ES-I3 (cell line): Measurements from ENCODE around the gene GMPR.

Source experiments
- H3K36me3 ChIP-seq: 2 replicates; pipeline ENCODE4 v1.6.1; 2013; ENCODE audit warnings: mild to moderate bottlenecking, low read length, control low read depth, moderate library complexity; ENCODE audit not compliant: insufficient read depth
- H3K4me1 ChIP-seq: 2 replicates; pipeline ENCODE4 v1.6.1; 2013; ENCODE audit warnings: mild to moderate bottlenecking, control low read depth, low read length; ENCODE audit not compliant: insufficient read depth
- H3K9ac ChIP-seq: 2 replicates; pipeline ENCODE4 v1.6.1; 2013; ENCODE audit warnings: low read depth, mild to moderate bottlenecking, low read length, moderate library complexity
- H3K9me3 ChIP-seq: 2 replicates; pipeline ENCODE4 v1.6.1; 2013; ENCODE audit warnings: mild to moderate bottlenecking, low read length, moderate library complexity; ENCODE audit not compliant: control insufficient read depth, insufficient read depth

The GMPR gene

DNA sequence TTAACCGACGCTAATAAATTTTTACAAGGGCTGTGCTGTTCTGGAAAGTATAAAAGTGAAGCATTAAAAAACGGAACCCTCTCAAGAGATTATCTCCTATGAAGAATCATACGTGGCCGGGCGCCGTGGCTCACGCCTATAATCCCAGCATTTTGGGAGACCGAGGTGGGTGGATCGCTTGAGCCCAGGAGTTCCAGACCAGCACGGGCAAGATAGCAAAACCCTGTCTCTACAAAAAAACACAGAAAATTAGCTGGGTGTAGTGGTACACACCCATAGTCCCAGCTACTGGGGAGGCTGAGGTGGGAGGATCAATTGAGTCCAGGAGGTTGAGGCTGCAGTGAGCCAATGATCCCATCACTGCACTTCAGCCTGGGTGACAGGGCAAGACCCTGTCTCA lies 83.4 kb downstream of the GMPR start:
- Histone ChIP-seq H3K4me1 (peaks cover 27% of the 10 kb centered on the region), H3K9ac (no peak overlapping the region), H3K36me3 (no peaks in the 10 kb centered on the region), H3K9me3 (no peaks in the 10 kb centered on the region)

GRCh38 chr6:16322666-16323312 lies 84.4 kb downstream of the GMPR start:
- peaks cover 24% of the 10 kb centered on the region for H3K4me1 ChIP-seq
- no peak overlapping the region for H3K9ac ChIP-seq
- H3K9me3 ChIP-seq, result no peaks in the 10 kb centered on the region
- no peaks in the 10 kb centered on the region for H3K36me3 ChIP-seq

- H3K4me1 ChIP-seq, result peaks cover 20% of the 10 kb centered on the region
These were observed 85.8 kb downstream of the GMPR start for GRCh38 chr6:16324184-16324583.

DNA sequence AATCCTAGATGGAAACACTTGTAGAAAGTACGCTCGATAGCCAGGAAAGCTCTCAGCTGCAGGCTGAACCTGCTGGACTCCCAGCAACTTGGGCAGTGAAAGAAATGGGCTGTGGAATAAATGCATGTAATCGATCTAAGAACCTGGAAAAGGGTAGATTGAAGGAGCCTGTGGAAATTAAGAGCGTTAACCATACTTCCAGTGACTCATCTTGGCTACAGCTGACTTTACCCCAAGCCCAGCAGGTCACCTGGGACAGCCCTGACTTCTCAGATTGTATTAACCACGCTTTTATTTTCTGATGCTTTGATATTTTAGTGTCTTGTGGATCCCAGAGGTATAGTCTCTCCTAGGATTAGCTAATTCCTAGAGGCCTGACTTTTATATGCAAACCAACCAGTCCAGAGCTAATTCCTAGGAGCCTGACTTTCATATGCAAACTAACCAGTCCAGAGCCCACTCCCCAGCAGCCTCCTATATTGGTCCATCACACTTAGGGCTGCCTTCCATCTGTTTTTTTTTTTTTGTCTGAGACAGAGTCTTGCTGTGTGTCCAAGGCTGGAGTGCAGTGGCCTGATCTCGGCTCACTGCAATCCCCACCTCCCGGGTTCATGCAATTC lies 86.3 kb downstream of the GMPR start:
- peaks cover 18% of the 10 kb centered on the region for H3K4me1 ChIP-seq
- H3K9me3 ChIP-seq, result no peaks in the 10 kb centered on the region
- no peak overlapping the region for H3K9ac ChIP-seq
- no peaks in the 10 kb centered on the region for H3K36me3 ChIP-seq

More at GRCh38 chr6:16324184-16324583, 85.8 kb downstream of the GMPR start:
- H3K9ac ChIP-seq, result no peak overlapping the region
- no peaks in the 10 kb centered on the region for H3K36me3 ChIP-seq
- H3K9me3 ChIP-seq, result no peaks in the 10 kb centered on the region

- Histone ChIP-seq H3K36me3 (no peaks in the 10 kb centered on the region), H3K9ac (no peak overlapping the region), H3K9me3 (no peaks in the 10 kb centered on the region), H3K4me1 (peaks cover 8% of the 10 kb centered on the region)
These were observed 88.1 kb downstream of the GMPR start for GRCh38 chr6:16326531-16326930.

DNA sequence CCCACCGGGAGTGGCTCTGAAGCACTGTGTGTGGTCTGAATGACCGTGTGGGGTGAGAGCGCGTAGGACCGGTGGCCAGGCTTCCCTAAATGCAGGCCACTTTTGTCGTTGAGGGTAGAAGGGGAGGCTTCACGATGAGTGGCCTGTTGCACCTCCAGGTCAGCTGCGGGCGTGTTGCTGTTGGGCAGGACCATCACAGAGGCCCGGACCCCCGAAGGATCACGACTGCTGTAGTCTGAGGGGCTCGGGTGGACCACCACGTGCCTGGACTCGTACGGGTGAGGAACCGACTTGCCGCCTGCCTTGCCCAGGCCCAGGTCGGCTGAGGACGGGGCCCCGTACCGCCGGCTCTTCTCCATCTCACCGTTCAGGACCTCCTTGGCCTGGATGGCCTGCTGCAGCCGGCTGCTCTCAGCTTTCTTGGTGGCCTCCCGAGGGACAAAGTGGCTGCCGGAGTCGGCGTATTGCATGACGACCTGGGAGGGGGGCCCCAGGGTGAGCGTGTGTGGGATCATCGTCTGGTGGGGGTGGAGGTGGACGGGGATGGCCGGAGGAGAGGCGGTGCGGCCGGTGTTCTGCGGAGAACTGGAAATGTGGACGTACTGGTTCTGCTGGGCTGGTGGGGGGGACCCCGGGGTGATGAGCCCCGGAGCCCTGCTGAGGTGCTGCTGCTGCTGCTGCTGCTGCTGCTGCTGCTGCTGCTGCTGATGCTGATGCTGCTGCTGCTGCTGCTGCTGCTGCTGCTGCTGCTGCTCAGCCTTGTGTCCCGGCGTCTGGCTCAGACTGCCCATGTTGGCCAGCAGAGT lies 88.8 kb downstream of the GMPR start:
- Histone ChIP-seq H3K9me3 (no peaks in the 10 kb centered on the region), H3K4me1 (peaks cover 8% of the 10 kb centered on the region), H3K9ac (no peak overlapping the region), H3K36me3 (no peaks in the 10 kb centered on the region)

DNA sequence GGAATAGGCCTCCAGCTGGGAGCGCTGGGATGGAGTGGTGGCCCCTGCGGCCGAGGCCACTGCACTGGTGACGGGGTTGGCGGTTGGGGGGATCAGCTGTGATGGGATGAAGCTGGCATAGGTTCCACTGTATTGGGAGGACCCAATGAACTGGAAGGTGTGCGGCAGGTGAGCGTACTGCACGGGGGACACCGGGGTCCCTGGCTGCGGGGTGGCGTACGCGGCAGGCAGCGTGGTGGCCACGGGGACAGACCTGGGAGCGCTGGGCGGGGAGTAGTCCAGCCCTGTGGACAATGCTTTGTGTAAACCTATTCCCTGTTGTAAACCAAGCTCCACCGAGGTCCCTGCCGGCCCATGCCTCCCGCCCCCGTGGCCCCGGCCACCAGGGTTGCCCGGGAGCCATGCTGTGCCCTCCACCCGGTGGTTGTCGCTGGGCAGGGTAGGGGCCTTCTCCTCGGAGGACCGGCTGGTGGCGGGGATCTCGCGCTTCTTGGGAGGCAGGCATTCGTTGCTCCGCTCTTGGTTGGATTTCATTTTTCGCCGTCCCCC lies 89.5 kb downstream of the GMPR start:
- peaks cover 8% of the 10 kb centered on the region for H3K4me1 ChIP-seq
- H3K9me3 ChIP-seq, result no peaks in the 10 kb centered on the region
- H3K36me3 ChIP-seq, result no peaks in the 10 kb centered on the region
- no peak overlapping the region for H3K9ac ChIP-seq

DNA sequence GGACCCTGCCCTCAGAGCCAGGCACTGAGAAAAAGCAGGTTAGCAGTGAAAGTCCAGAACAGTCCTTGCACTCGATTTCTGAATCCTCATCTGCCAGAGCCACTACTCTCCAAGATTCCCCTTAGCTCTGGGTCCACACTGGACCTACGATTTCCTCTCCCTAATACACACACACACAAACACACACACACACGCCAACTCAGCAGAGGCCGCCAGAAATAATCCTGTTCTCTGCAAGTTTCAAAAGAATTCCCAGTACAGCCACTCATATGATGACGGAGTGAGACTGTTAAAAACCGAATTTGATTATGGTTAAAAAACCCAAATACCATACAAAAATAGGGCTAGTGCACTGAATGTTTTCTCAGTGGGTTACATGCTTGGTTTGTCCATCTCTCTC lies 90.8 kb downstream of the GMPR start:
- no peak overlapping the region for H3K9ac ChIP-seq
- peaks cover 8% of the 10 kb centered on the region for H3K4me1 ChIP-seq
- H3K36me3 ChIP-seq, result no peaks in the 10 kb centered on the region
- no peaks in the 10 kb centered on the region for H3K9me3 ChIP-seq

DNA sequence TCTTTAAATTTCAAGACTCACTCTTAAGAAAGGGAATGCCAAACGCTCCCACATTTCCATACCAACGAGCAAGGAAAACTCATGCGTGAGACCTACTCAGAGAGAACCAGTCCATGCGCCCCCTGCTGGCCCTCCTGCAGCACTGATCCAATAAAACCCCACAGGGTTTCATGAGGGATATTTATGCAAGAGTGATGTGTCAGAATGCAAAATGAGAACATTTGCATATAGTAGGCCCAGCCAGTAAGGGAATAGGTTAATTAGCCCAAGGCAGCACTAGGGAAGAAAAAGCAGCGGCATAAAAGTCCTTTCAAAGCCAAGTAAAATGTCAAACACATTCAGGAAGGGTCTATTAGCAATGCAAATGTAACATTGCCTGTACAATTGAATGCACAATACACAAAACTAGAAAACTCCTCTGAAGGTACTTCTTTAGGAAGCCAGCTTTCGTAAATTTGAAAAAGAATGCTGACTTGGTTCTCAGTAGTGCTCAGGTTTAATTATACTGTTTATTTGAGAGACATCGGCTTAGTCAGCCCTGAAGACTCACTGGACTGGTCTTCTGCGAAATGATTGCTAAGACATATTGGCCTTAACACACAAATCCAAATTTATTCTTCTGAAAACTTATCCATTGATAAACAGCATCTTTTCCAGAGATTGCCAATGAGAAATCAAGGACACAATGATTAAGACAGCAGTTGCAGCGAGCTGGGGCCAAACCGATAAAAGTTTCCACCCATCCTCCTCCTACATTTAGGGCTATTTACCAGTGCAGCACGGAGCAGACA lies 93.2 kb downstream of the GMPR start:
- Histone ChIP-seq H3K36me3 (no peaks in the 10 kb centered on the region), H3K9ac (peak overlapping the region; percentile 27; the same call in 1 of the 2 replicates), H3K9me3 (no peaks in the 10 kb centered on the region), H3K4me1 (no peaks in the 10 kb centered on the region; the same call in none of the 2 replicates)

DNA sequence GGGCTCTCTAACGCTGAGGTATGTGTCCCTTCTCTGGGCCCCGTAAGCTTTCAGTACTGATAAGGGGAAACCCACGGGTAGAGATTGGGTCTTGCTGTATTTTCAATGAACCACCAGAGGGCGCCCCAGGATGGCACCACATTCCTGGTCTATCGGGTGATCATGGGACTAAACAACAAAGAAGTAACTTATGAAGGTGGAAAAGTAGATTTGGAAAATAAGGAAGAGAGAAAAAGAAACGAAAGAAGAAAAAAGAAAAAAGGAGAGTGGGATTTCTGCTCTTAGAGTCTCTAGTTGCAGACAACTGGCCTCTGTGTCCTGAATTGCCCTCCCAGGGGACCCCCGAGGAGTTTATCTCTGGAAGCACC lies 93.8 kb downstream of the GMPR start:
- Histone ChIP-seq H3K9ac (peak overlapping the region; percentile 27; the same call in 1 of the 2 replicates), H3K36me3 (no peaks in the 10 kb centered on the region), H3K9me3 (no peaks in the 10 kb centered on the region), H3K4me1 (no peaks in the 10 kb centered on the region; the same call in none of the 2 replicates)

GRCh38 chr6:16333580-16333979 lies 95.2 kb downstream of the GMPR start:
- Histone ChIP-seq H3K9me3 (no peaks in the 10 kb centered on the region), H3K36me3 (no peaks in the 10 kb centered on the region), H3K4me1 (peaks cover 1% of the 10 kb centered on the region), H3K9ac (no peak overlapping the region)

GRCh38 chr6:16334671-16335070 lies 96.3 kb downstream of the GMPR start:
- Histone ChIP-seq H3K36me3 (no peaks in the 10 kb centered on the region), H3K9me3 (no peaks in the 10 kb centered on the region), H3K9ac (no peak overlapping the region), H3K4me1 (peaks cover 10% of the 10 kb centered on the region)

- Histone ChIP-seq H3K36me3 (no peaks in the 10 kb centered on the region), H3K4me1 (peaks cover 10% of the 10 kb centered on the region), H3K9ac (no peak overlapping the region), H3K9me3 (no peaks in the 10 kb centered on the region)
These were observed 96.8 kb downstream of the GMPR start for GRCh38 chr6:16335176-16335575.
